ENCODE results near the gene UBE2R2. TPM values are rescaled to one million over a fixed set of nuclear protein-coding genes. Genes with fewer than 3 reads are reported as not detected.
"Not testable (repeated sequence)": the region's sequence is repeated elsewhere in the genome, so short reads cannot be mapped to it uniquely, and the experiment has no call there.

Gene UBE2R2
- total RNA-seq, 2 experiments from 2014 or later, result 13.7 to 57.3 TPM

- no TSS peak for BruUV-seq (replicated peaks)
- peak; percentile 37 for DNase-seq (ENCODE audit: low spot score)
- Histone ChIP-seq H3K9me2 (ENCODE audit: insufficient read depth, low read length) (no peaks in the 10 kb centered on the region), H3K9me3 (ENCODE audit: low read length) (peaks cover 28% of the 10 kb centered on the region; the same call in 1 of the 2 replicates), H3K4me2 (ENCODE audit: low read length) (peak overlapping the region; percentile 56), H3K4me1 (ENCODE audit: insufficient read depth, low read length, poor library complexity, severe bottlenecking) (peaks cover 75% of the 10 kb centered on the region), H3K27ac (ENCODE audit: low read depth, low read length, poor library complexity, severe bottlenecking) (peak overlapping the region; percentile 57), H2AFZ (ENCODE audit: low read length) (no peak overlapping the region), H3K79me2 (ENCODE audit: insufficient read depth, low read depth, low read length) (peaks cover 93% of the 10 kb centered on the region), H3K36me3 (ENCODE audit: insufficient read depth, low read length) (peaks cover 57% of the 10 kb centered on the region), H3K4me3 (ENCODE audit: low read depth, low read length, poor library complexity, severe bottlenecking) (no peak overlapping the region), H4K20me1 (ENCODE audit: insufficient read depth, low read length) (no peaks in the 10 kb centered on the region)
- ChIA-PET POLR2A (interaction anchor here (0.6 to 1.7 kb wide), 3 partner anchors 10 to 29 kb away, joined by 3 to 6 read pairs (median 3); no protein-coding TSS in a partner anchor), CTCF (ENCODE audit: unreplicated experiment) (no interaction called here)
- no peak for TF ChIP-seq CTCF (conservative IDR thresholded peaks at IDR 0.05; ENCODE audit: low read length)
- no peak for TF ChIP-seq EZH2phosphoT487 (IDR thresholded peaks at IDR 0.05; ENCODE audit: borderline replicate concordance, low read depth, low read length)
- intact Hi-C loops (cut with micrococcal nuclease; ENCODE audit: unreplicated experiment), result no loop called here
These were observed 50.9 kb downstream of the UBE2R2 start for GRCh38 chr9:33867747-33868439.

GRCh38 chr9:33868440-33868973, 51.5 kb downstream of the UBE2R2 start:
- CTCF ChIA-PET (ENCODE audit: unreplicated experiment), result no interaction called here
- BruUV-seq (replicated peaks), result no TSS peak

GRCh38 chr9:33869243-33869642, 52.3 kb downstream of the UBE2R2 start:
- peak overlapping the region; percentile 56; the same call in 1 of the 2 replicates for H3K4me2 ChIP-seq (ENCODE audit: low read length)
- POLR2A ChIA-PET, result interaction anchor here (0.6 kb wide), 1 partner anchor 332 kb away, joined by 3 read pairs; no protein-coding TSS in a partner anchor
- H3K9me2 ChIP-seq (ENCODE audit: insufficient read depth, low read length); H3K4me3 ChIP-seq (ENCODE audit: low read depth, low read length, poor library complexity, severe bottlenecking); intact Hi-C loops (cut with micrococcal nuclease; ENCODE audit: unreplicated experiment); BruUV-seq (replicated peaks); DNase-seq (ENCODE audit: low spot score); H2AFZ ChIP-seq (ENCODE audit: low read length); CTCF ChIA-PET (ENCODE audit: unreplicated experiment); H4K20me1 ChIP-seq (ENCODE audit: insufficient read depth, low read length): not testable (repeated sequence)
- H3K27ac ChIP-seq (ENCODE audit: low read depth, low read length, poor library complexity, severe bottlenecking), result peak overlapping the region; percentile 57
- peaks cover 28% of the 10 kb centered on the region; the same call in 1 of the 2 replicates for H3K9me3 ChIP-seq (ENCODE audit: low read length)
- H3K79me2 ChIP-seq (ENCODE audit: insufficient read depth, low read depth, low read length), result peaks cover 93% of the 10 kb centered on the region
- H3K36me3 ChIP-seq (ENCODE audit: insufficient read depth, low read length), result peaks cover 43% of the 10 kb centered on the region
- H3K4me1 ChIP-seq (ENCODE audit: insufficient read depth, low read length, poor library complexity, severe bottlenecking), result peaks cover 75% of the 10 kb centered on the region

More at GRCh38 chr9:33868440-33868973, 51.5 kb downstream of the UBE2R2 start:
- peaks cover 75% of the 10 kb centered on the region for H3K4me1 ChIP-seq (ENCODE audit: insufficient read depth, low read length, poor library complexity, severe bottlenecking)
- H3K79me2 ChIP-seq (ENCODE audit: insufficient read depth, low read depth, low read length), result peaks cover 93% of the 10 kb centered on the region
- H3K4me2 ChIP-seq (ENCODE audit: low read length), result peak overlapping the region; percentile 56
- peaks cover 51% of the 10 kb centered on the region for H3K36me3 ChIP-seq (ENCODE audit: insufficient read depth, low read length)
- no peak overlapping the region for H2AFZ ChIP-seq (ENCODE audit: low read length)
- POLR2A ChIA-PET, result interaction anchor here (0.6 to 1.7 kb wide), 2 partner anchors 10 to 26 kb away, joined by 3 to 6 read pairs; no protein-coding TSS in a partner anchor
- H3K4me3 ChIP-seq (ENCODE audit: low read depth, low read length, poor library complexity, severe bottlenecking), result no peak overlapping the region
- peak overlapping the region; percentile 57 for H3K27ac ChIP-seq (ENCODE audit: low read depth, low read length, poor library complexity, severe bottlenecking)
- H3K9me2 ChIP-seq (ENCODE audit: insufficient read depth, low read length), result no peaks in the 10 kb centered on the region
- peaks cover 28% of the 10 kb centered on the region; the same call in 1 of the 2 replicates for H3K9me3 ChIP-seq (ENCODE audit: low read length)
- intact Hi-C loops (cut with micrococcal nuclease; ENCODE audit: unreplicated experiment), result no loop called here
- no peak for DNase-seq (ENCODE audit: low spot score)
- TF ChIP-seq EZH2phosphoT487 (IDR thresholded peaks at IDR 0.05; ENCODE audit: borderline replicate concordance, low read depth, low read length), result no peak
- TF ChIP-seq CTCF (conservative IDR thresholded peaks at IDR 0.05; ENCODE audit: low read length), result no peak
- H4K20me1 ChIP-seq (ENCODE audit: insufficient read depth, low read length), result no peaks in the 10 kb centered on the region

All from OCI-LY7 (cell line).